Ascending aorta (tissue), 2 donors: ENCODE measurements around the gene PARP2. TPM values are rescaled to one million over a fixed set of nuclear protein-coding genes. Genes with fewer than 3 reads are reported as not detected.

ENCODE experiments used
- DNase-seq, 2 donors: peaks; one replicate each; pipeline ENCODE4 v3.0.0-alpha.2; 2019; ENCODE audit warnings: low spot score in 2 of 2
- H3K27ac ChIP-seq, 2 donors: fragments of 200-600 bp; sonication (generic); one replicate each; pipeline ENCODE4 v1.5.1; 2016 to 2017; ENCODE audit warnings: mild to moderate bottlenecking in 1 of 2
- H3K27me3 ChIP-seq: fragments of 200-600 bp; sonication (generic); one replicate; pipeline ENCODE4 v1.5.1; 2017
- H3K36me3 ChIP-seq, 2 donors: fragments of 200-600 bp; sonication (generic); one replicate each; pipeline ENCODE4 v1.5.1; 2016
- H3K4me1 ChIP-seq, 2 donors: fragments of 200-600 bp; sonication (generic); one replicate each; pipeline ENCODE4 v1.5.1; 2016 to 2017; ENCODE audit warnings: mild to moderate bottlenecking in 1 of 2
- H3K4me3 ChIP-seq, 2 donors: fragments of 200-600 bp; sonication (generic); one replicate each; pipeline ENCODE4 v1.5.1; 2016 to 2017; ENCODE audit warnings: mild to moderate bottlenecking in 1 of 2
- H3K9me3 ChIP-seq, 2 donors: fragments of 200-600 bp; sonication (generic); one replicate each; pipeline ENCODE4 v1.5.1; 2016
- intact Hi-C: fragments of 100-400 bp; cut with DNase I; formaldehyde crosslinking; loops from one replicate; pipeline ENCODE4 v1.15.1; 2023
- total RNA-seq: library from RNA; depleted of rRNA; stranded (reverse); fragments of >200 nt; gene quantifications from one replicate; pipeline ENCODE4 v1.1.0, GENCODE V29; 2016
- TF ChIP-seq, protein P1 (sequence below), 3 experiments: fragments of 200-600 bp in 2 of 3; fragments of 450-650 bp in 1 of 3; sonication (generic) in 2 of 3; IDR thresholded peaks; one replicate each; pipeline ENCODE4 v1.5.1; 2016 to 2019; ENCODE audit warnings: antibody characterized with exemption in 3 of 3, mild to moderate bottlenecking in 1 of 3, moderate library complexity in 1 of 3

The PARP2 gene
- total RNA-seq, 1 donor from 2014 or later: 0.32 TPM

DNA sequence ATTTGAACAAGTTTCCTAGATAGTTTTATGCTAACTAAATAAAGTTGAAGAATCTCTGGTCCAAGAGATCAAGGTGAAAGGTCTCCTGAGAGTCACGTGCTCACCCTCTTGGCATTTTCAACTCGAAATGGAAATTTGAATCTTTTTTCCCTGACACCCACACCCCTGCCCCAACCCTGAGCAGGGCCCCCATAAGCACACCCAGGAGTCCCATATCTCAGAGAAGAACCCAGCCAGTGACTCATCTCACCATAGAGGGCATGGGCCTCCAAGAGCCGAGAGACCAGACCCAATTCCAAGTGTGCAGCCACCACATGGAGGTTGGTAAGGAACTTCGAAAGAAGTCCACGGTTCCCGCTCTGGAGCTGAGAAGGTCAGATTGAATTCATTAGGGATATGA, 37.2 kb downstream of the PARP2 start:
- Histone ChIP-seq H3K27ac (no peak overlapping the region), H3K36me3 (peaks cover 100% of the 10 kb centered on the region in 2 donors), H3K9me3 (no peaks in the 10 kb centered on the region), H3K27me3 (no peaks in the 10 kb centered on the region), H3K4me3 (no peak overlapping the region), H3K4me1 (no peaks in the 10 kb centered on the region)
- DNase-seq: no peak
- TF ChIP-seq, protein P1, sequence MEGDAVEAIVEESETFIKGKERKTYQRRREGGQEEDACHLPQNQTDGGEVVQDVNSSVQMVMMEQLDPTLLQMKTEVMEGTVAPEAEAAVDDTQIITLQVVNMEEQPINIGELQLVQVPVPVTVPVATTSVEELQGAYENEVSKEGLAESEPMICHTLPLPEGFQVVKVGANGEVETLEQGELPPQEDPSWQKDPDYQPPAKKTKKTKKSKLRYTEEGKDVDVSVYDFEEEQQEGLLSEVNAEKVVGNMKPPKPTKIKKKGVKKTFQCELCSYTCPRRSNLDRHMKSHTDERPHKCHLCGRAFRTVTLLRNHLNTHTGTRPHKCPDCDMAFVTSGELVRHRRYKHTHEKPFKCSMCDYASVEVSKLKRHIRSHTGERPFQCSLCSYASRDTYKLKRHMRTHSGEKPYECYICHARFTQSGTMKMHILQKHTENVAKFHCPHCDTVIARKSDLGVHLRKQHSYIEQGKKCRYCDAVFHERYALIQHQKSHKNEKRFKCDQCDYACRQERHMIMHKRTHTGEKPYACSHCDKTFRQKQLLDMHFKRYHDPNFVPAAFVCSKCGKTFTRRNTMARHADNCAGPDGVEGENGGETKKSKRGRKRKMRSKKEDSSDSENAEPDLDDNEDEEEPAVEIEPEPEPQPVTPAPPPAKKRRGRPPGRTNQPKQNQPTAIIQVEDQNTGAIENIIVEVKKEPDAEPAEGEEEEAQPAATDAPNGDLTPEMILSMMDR (IDR thresholded peaks at IDR 0.05): no peak
- intact Hi-C loops: no loop called here

DNA sequence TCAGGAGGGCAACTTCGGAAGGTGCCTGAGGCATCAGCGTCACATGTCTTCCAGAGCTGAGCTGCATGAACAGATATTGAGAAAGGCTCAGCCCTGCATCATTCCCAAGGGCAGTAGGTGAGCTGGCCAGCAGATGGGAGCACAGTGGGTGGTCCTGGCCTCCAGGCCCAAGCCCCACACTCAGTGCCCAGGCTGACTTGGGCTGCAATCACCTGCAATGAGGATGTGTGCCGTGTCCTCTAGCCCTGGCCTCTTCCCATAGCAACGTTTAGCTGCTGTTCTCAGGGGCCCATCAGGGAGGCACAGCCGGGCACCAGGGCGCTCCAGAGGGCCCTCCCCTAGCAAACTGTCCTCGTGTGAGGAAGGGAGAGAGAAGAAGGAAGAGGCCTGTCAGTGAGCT, 37.9 kb downstream of the PARP2 start:
- H3K27ac ChIP-seq: no peak overlapping the region
- no peaks in the 10 kb centered on the region for H3K9me3 ChIP-seq
- no peak for DNase-seq
- H3K27me3 ChIP-seq: no peaks in the 10 kb centered on the region
- TF ChIP-seq, protein P1 (IDR thresholded peaks at IDR 0.05): no peak
- H3K36me3 ChIP-seq: peaks cover 100% of the 10 kb centered on the region in 2 donors
- no peaks in the 10 kb centered on the region for H3K4me1 ChIP-seq
- intact Hi-C loops: no loop called here
- H3K4me3 ChIP-seq: no peak overlapping the region

DNA sequence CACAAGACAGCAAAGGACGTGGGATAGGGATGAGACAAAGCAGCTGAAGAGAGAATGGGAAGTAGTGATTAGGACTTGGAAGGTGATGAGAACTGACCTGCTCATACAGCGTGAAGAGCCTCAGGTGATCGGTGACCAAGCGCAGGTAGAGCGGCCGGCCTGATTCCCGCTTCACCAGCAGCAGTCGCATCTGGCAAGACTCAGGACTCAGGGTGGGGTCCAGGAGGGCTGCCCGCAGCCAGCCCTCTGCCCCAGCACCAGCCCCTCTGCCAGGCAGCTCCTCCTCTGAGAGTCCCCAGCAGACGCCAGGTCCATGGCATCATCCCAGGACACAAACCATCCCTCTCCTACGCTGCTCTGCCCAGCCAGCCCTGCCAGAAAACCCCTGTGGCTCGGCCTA, 39.1 kb downstream of the PARP2 start:
- DNase-seq: peak in 1 of 2 donors; percentile 24
- H3K4me1 ChIP-seq: no peaks in the 10 kb centered on the region
- H3K27me3 ChIP-seq: no peaks in the 10 kb centered on the region
- H3K36me3 ChIP-seq: peaks cover 96 to 97% of the 10 kb centered on the region in 2 donors
- H3K4me3 ChIP-seq: no peak overlapping the region
- H3K27ac ChIP-seq: no peak overlapping the region
- TF ChIP-seq, protein P1 (IDR thresholded peaks at IDR 0.05): no peak
- no peaks in the 10 kb centered on the region for H3K9me3 ChIP-seq
- intact Hi-C loops: no loop called here

DNA sequence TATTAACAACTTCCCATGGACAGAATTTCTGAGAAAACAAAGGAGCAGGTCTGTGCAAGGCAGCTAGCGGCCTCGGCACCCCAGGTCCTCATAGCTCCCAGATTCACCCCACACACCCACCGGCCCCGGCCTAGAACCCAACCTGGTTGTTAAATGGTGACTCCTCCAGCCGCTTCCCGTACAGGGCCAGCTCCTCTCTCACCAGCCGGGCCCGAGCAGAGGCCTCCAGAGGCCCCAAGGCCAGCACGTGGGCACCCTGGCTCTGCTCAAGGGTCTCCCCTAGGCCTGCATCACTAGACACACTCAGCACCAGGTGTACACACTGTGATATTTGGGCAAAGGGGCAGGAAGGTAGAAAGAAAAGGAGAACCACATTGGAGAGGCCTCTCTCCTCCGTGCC, 39.6 kb downstream of the PARP2 start:
- H3K4me1 ChIP-seq: no peaks in the 10 kb centered on the region
- H3K4me3 ChIP-seq: no peak overlapping the region
- intact Hi-C loops: no loop called here
- H3K9me3 ChIP-seq: no peaks in the 10 kb centered on the region
- no peaks in the 10 kb centered on the region for H3K27me3 ChIP-seq
- TF ChIP-seq, protein P1 (IDR thresholded peaks at IDR 0.05): no peak
- no peak for DNase-seq
- no peak overlapping the region for H3K27ac ChIP-seq
- peaks cover 96 to 97% of the 10 kb centered on the region in 2 donors for H3K36me3 ChIP-seq

DNA sequence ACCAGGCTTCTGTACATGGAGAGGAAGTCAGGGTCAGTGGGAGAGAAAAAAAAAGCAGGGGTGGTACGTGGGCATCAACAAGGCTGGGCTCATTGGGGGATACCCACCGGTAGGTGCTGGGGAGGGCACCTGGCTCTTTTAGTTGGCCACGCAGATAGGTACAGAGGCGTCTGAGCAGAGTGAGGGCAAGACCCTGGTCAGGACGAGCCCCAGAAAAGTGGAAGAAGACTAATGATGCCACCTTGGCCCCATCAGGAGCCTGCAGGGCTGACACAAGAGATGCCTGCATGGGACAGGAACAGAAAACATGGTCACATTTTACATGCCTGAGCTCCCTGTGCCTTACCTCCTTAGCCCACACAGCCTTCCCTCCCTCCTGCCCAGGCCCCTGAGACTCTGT, 40.2 kb downstream of the PARP2 start:
- Histone ChIP-seq H3K4me3 (no peak overlapping the region), H3K36me3 (peaks cover 96 to 97% of the 10 kb centered on the region in 2 donors), H3K4me1 (no peaks in the 10 kb centered on the region), H3K27me3 (no peaks in the 10 kb centered on the region), H3K9me3 (no peaks in the 10 kb centered on the region), H3K27ac (no peak overlapping the region)
- intact Hi-C loops: no loop called here
- peak in 1 of 2 donors; percentile 58 for DNase-seq
- TF ChIP-seq, protein P1 (IDR thresholded peaks at IDR 0.05): no peak

DNA sequence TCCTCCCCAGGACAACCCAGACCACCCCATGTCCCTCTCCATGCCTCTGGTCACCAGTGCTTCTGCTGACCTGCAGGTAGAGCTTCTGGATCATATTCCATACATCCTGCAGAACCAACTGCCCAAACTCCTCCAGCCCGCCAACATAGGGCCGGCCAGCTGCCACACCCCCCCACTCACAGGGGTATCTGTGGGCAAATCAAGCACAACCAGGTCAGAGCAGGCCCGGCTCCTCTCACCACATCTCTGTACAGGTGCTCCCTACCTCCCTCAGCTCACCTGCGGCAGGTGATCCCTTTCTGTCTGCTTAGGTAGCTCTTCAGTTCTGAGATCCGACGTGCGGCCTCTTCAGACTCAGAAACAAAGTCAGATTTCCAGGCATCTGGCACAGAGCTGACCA, 40.9 kb downstream of the PARP2 start:
- Histone ChIP-seq H3K27me3 (no peaks in the 10 kb centered on the region), H3K9me3 (no peaks in the 10 kb centered on the region), H3K36me3 (peaks cover 96 to 97% of the 10 kb centered on the region in 2 donors), H3K27ac (no peak overlapping the region), H3K4me3 (no peak overlapping the region), H3K4me1 (no peaks in the 10 kb centered on the region)
- DNase-seq: peak in 1 of 2 donors; percentile 59
- TF ChIP-seq, protein P1 (IDR thresholded peaks at IDR 0.05): no peak
- intact Hi-C loops: no loop called here
